NCI-H2227 (cell line): ENCODE results near the gene FCHO1.

ENCODE experiments used
- DNase-seq: peaks from one replicate; lab custom pipeline; 2025; ENCODE audit not compliant: unreplicated experiment; lab: John Stamatoyannopoulos, UW

FCHO1 gene

GRCh38 chr19:17751103-17751911 is at the start of gene FCHO1:
TSS of gene FCHO1 (plus strand) at chr19:17751477. CDS start at chr19:17755165, 3,688 bp downstream.
- no peak for DNase-seq

- DNase-seq: no peak
These were observed 47.3 kb upstream of the FCHO1 start for GRCh38 chr19:17703824-17704463.

GRCh38 chr19:17706750-17707181 is 44.5 kb upstream of the FCHO1 start:
- DNase-seq: no peak

GRCh38 chr19:17711851-17712250 is 39.4 kb upstream of the FCHO1 start:
- DNase-seq: no peak

GRCh38 chr19:17716309-17716929 is 34.9 kb upstream of the FCHO1 start:
- no peak for DNase-seq

GRCh38 chr19:17718550-17718946 is 32.7 kb upstream of the FCHO1 start:
- no peak for DNase-seq

GRCh38 chr19:17718947-17719711 is 32.1 kb upstream of the FCHO1 start, which contains the start of gene MAP1S:
TSS of gene MAP1S (plus strand) at chr19:17719480. CDS start at chr19:17719503, 23 bp downstream.
- DNase-seq: peak; percentile 76

GRCh38 chr19:17719730-17720400 is 31.4 kb upstream of the FCHO1 start:
- DNase-seq: no peak

GRCh38 chr19:17720440-17720839 is 30.8 kb upstream of the FCHO1 start:
- DNase-seq: no peak

- DNase-seq: no peak
These were observed 30.1 kb upstream of the FCHO1 start for GRCh38 chr19:17721111-17721628.

GRCh38 chr19:17721821-17722220 is 29.5 kb upstream of the FCHO1 start:
- no peak for DNase-seq

GRCh38 chr19:17722655-17723240 is 28.5 kb upstream of the FCHO1 start:
- DNase-seq: no peak

- DNase-seq: no peak
These were observed 26.6 kb upstream of the FCHO1 start for GRCh38 chr19:17724655-17725054.

GRCh38 chr19:17725422-17726078 is 25.7 kb upstream of the FCHO1 start:
- no peak for DNase-seq

- no peak for DNase-seq
These were observed 25.0 kb upstream of the FCHO1 start for GRCh38 chr19:17726136-17726741.

GRCh38 chr19:17726964-17727773 is 24.1 kb upstream of the FCHO1 start:
- no peak for DNase-seq

GRCh38 chr19:17727843-17728242 is 23.4 kb upstream of the FCHO1 start:
- DNase-seq: no peak

- DNase-seq: no peak
These were observed 18.1 kb upstream of the FCHO1 start for GRCh38 chr19:17733127-17733526.
